GM21367 (cell line): ENCODE data around the gene NFYC.
A peak's percentile ranks its signal among the peaks of the same experiment; 100 is the strongest.
"Not testable (repeated sequence)": the region's sequence is repeated elsewhere in the genome, so short reads cannot be mapped to it uniquely, and the experiment has no call there.

ENCODE experiments used
- ATAC-seq: cut with Tn5 transposase; IDR thresholded peaks from one replicate; pipeline ENCODE4 v1.9.1; 2021; ENCODE audit not compliant: unreplicated experiment

Gene NFYC

GRCh38 chr1:40664791-40665190, 26.7 kb upstream of the NFYC start:
- ATAC-seq, result no peak

- ATAC-seq, result peak; percentile 70
These were observed 26.0 kb upstream of the NFYC start, which contains the start of gene RIMS3 for GRCh38 chr1:40665335-40666171. TSS of gene RIMS3 (minus strand) at chr1:40665682. CDS start at chr1:40641925, 23,757 bp downstream.

GRCh38 chr1:40668769-40669525, 22.6 kb upstream of the NFYC start:
- ATAC-seq, result no peak

DNA sequence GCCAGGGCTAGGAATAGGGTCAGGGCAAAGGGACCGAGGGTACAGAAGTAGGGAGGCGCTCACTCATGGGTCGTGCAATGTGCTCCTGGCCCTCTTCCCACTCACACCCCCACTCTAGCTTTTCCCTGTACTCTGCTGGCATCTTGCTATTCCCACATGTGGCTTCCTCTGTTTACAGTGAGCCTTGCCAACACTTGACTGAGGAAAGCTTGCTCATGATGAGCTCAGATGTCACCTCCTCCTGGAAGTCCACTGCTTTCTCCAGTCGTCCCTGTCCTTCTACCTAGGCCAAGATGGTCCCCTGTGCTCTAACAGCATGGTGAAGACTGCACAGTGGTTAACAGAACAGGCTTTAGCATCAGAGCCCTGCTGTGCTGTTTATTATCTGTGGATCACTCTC, 18.1 kb upstream of the NFYC start:
- ATAC-seq, result no peak

DNA sequence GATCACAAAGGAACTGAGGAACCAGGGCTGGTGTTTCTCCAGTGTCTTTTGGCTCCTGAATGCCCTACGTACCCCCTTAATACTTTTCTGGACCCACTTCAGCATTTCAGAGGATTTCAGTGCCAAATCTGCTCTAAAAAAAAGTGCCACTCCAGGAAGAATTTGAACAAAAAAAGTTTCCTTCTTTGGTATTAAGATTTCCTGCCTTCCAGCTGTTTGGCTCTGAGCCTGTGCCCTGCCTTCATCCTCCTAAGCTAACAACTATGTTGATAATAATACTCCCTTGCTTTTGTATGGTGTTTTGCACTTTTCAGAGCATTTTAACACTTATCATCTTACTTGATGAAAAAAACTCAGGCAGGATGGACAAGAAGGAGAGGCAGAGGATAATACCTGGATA, 15.0 kb upstream of the NFYC start:
- ATAC-seq, result no peak

DNA sequence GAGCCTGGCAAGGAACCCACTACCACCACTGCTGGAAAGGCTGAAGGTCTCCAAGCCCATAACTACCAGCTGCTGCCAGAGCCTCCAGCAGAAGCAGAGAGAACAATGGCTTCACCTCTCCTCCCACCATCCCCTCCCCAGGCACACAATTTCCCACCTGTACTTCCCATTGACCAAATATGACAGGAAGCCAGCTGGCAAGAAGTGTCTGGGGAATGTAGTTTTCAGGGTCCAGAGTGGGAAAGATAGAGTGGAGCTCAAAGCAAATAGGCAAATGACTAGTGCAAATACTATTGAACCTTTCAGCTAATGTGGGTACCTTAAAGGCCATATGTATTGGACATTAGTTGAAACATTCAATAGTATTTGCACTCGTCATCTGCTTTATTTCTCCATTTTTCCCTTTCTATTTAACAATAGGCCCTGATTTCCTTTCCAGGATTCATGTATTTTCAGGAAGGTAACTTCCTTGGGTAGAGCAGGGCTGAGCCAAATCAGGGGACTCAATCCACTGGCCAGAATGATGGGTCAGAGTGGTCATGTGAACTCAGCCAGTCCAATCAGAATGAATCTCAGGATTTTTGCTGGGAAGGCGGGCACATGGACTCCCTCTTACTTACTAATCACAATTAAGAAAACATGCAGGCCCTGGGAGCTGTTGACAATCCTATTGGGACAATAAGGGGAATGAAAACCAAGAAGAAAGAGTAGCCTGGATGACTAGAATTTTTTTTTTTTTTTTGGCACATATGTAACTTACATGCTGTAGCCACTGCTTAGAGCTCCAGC, 12.1 kb upstream of the NFYC start:
- no peak for ATAC-seq

DNA sequence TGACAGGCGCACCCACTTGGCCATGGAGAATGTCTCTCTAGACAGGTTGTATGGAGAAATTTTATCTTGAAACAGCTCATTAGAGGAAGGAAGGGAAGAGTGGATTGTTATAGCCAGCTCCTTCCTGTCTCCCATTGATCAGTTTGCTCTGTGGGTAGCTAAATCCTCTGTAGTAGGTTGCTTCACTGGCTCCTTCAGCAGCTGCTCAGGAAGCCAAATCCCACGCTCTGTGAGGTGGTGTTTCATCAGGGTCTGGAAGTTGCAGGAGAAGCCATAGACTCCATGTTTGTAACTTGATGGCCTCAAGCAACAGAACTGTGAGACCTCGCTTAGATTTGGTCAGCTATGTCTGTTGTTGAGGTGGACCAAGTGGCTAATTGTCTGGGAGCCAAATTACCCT, 6.8 kb upstream of the NFYC start:
- no peak for ATAC-seq

- no peak for ATAC-seq
These were observed 4.4 kb upstream of the NFYC start for GRCh38 chr1:40687059-40687458.

DNA sequence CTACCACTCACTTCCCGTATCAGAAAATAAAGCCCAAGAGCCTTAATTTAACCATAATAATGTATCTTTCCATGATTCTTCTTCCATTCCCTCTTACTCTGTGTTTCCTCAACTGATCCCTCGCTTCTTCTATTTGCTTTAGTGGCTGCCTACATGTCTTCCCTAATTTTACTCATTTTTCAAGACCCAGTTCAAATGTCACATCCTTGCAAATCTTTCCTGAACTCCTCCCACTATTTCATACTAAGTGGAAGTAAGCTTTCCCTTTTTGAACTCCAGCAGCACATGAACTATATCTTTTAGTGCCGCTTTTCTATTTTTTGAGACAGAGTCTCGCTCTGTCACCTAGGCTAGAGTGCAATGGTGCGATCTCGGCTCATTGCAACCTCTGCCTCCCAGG, 3.8 kb upstream of the NFYC start:
- ATAC-seq, result no peak

DNA sequence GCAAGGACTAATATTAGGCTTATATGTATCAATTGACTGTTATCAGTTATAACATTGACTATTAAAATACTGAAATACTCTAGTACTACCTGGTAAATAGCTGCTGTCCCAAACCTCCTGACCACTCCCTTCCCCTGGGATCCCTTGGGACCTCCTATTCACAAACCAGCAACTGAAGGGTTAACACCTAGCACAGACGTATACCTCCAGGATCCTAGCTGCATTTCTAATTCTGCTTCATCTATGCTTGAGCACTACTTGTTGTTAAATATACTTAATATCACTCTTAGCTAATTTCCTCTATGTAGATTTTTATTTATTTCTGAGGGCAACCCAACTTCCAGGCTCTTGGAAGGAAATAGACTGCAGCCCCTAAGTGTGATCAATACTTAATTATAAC, 1.8 kb upstream of the NFYC start:
- ATAC-seq, result no peak

- no peak for ATAC-seq
These were observed 550 bp upstream of the NFYC start for GRCh38 chr1:40690771-40691537.

DNA sequence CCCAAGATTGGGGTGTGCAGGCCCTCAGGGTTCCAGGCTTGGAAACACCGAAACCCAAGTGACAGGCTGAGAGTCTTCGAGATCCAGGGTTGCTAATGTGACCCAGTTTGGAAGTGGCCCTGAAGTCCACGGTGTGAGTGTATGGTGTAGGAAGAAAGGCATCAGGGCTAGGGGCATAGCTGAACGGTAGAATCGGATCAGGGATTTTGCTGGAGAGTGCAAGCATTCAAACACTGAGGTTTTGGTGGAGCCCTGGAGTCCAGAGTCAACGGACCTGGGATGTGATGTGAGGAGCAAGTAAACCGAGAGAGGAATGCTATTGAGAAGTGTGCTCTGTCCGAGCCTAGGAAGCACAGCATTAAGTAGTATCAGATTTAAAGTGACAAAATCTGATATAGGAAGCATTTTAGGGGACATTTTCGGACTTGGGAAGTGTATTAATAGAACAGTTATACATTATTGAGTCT, 958 bp downstream of the NFYC start:
- no peak for ATAC-seq

DNA sequence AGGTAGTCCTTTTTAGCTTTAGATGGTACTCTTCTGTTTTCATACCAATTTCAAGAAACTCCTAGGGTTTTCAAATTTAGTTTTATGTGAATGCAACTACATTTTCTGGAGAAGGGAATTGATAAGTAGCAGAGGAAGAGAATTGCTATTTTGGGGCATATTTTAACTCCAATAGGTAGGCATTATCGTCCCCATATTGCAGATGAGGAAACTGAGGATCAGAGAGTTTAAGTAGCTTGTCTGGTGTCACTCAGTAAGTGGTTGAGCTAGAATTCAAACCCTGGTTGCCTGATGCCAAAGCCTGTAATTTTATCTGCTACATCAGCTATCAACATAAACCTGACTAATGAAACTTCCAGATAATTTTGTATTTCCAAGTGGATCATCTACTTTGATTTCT, 1.9 kb downstream of the NFYC start:
- no peak for ATAC-seq

DNA sequence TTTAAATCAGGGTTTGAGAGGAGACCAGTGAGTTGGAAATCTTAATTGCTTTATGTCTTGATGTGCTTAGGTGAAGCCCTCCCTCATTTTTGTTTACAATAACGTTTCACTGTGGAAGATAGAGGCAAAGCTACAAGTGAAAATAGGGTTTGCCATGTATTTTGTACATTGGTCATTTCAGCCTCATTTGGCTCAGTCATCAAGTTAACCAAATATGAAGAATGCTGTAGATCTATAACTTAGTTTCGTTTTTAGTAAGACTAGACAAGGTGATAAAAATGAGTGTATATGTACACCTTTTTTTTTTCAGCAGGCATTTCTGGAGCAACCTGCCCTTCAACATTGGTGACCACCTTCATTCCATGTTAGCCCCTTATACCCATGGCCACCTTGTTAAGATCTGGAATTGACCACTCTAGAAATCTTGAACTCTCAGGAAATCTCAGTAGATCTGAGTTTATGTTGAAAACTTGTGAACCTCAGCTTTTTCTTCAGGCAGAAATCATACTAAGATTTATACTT, 2.9 kb downstream of the NFYC start:
- ATAC-seq, result no peak

GRCh38 chr1:40696294-40696693, 4.8 kb downstream of the NFYC start:
- no peak for ATAC-seq

- ATAC-seq, result no peak
These were observed 5.9 kb downstream of the NFYC start for GRCh38 chr1:40697436-40697835.

- ATAC-seq, result no peak
These were observed 8.3 kb downstream of the NFYC start for GRCh38 chr1:40699787-40700186.

- no peak for ATAC-seq
These were observed 10.2 kb downstream of the NFYC start for GRCh38 chr1:40701684-40702083.

- ATAC-seq, result not testable (repeated sequence)
These were observed 11.3 kb downstream of the NFYC start for GRCh38 chr1:40702810-40703209.

- ATAC-seq, result no peak
These were observed 11.8 kb downstream of the NFYC start for GRCh38 chr1:40703316-40703715.
